Measurements from ENCODE around the gene CTNNA1. TPM values are rescaled to one million over a fixed set of nuclear protein-coding genes. Genes with fewer than 3 reads are reported as not detected.

CTNNA1 gene
- polyA plus RNA-seq, 1 donor (not counting 4 experiments of a cell fraction or from before 2014, with no cell fraction given): 119 TPM

- no peak overlapping the region for H3K9ac ChIP-seq (ENCODE audit: control insufficient read depth, extremely low read depth, insufficient read depth, low read length)
- FAIRE-seq: no peak
- no peaks in the 10 kb centered on the region for H4K20me1 ChIP-seq (ENCODE audit: control insufficient read depth, extremely low read depth, insufficient read depth, low read length)
- H3K4me3 ChIP-seq (ENCODE audit: control insufficient read depth in 2 of 3, extremely low read depth in 1 of 3, insufficient read depth in 2 of 3, low read depth in 1 of 3, low read length in 3 of 3): no peak overlapping the region
- H3K27ac ChIP-seq (ENCODE audit: control insufficient read depth, insufficient read depth, low read length): no peak overlapping the region
- H3K36me3 ChIP-seq (ENCODE audit: control insufficient read depth in 2 of 2, extremely low read depth in 1 of 2, insufficient read depth in 2 of 2, low read length in 2 of 2): peaks cover 28 to 37% of the 10 kb centered on the region in 2 experiments
- H3K27me3 ChIP-seq (ENCODE audit: control insufficient read depth, extremely low read depth, insufficient read depth, low read length): no peaks in the 10 kb centered on the region
- H3K9me1 ChIP-seq (ENCODE audit: control insufficient read depth, extremely low read depth, insufficient read depth, low read length): no peaks in the 10 kb centered on the region
- no peak overlapping the region for H2AFZ ChIP-seq (ENCODE audit: control insufficient read depth, low read length)
- H3K79me2 ChIP-seq (ENCODE audit: control insufficient read depth, insufficient read depth, low read length): peaks cover 2% of the 10 kb centered on the region
- dilution Hi-C loops (cut with MboI; ENCODE audit: extremely low pct_ligation_motif_present, low sequenced_read_pairs): no loop called here
- H3K9me3 ChIP-seq (ENCODE audit: control insufficient read depth, low read depth, low read length): no peaks in the 10 kb centered on the region
- TF ChIP-seq EZH2 (IDR thresholded peaks at IDR 0.05; ENCODE audit: low read length) (no peak), CTCF (optimal IDR thresholded peaks at IDR 0.05 in 1 of 3, IDR thresholded peaks at IDR 0.05 in 1 of 3, conservative IDR thresholded peaks at IDR 0.05 in 1 of 3; ENCODE audit: extremely low read depth in 1 of 3, insufficient read depth in 2 of 3, low read length in 3 of 3) (no peak)
- H3K4me1 ChIP-seq (ENCODE audit: control insufficient read depth, extremely low read depth, insufficient read depth, low read length): peaks cover 4% of the 10 kb centered on the region
- no peak for DNase-seq (ENCODE audit: low read depth, low spot score)
- H3K4me2 ChIP-seq (ENCODE audit: control insufficient read depth, extremely low read depth, insufficient read depth, low read depth, low read length): no peak overlapping the region
Measured at GRCh38 chr5:138922494-138922893, 169.3 kb downstream of the CTNNA1 start.

GRCh38 chr5:138925090-138925635, 171.9 kb downstream of the CTNNA1 start:
- Histone ChIP-seq H3K4me1 (ENCODE audit: control insufficient read depth, extremely low read depth, insufficient read depth, low read length) (peaks cover 4% of the 10 kb centered on the region), H2AFZ (ENCODE audit: control insufficient read depth, low read length) (no peak overlapping the region), H3K4me3 (ENCODE audit: control insufficient read depth in 2 of 3, extremely low read depth in 1 of 3, insufficient read depth in 2 of 3, low read depth in 1 of 3, low read length in 3 of 3) (no peak overlapping the region), H3K9me3 (ENCODE audit: control insufficient read depth, low read depth, low read length) (no peaks in the 10 kb centered on the region), H3K27ac (ENCODE audit: control insufficient read depth, insufficient read depth, low read length) (no peak overlapping the region), H3K9me1 (ENCODE audit: control insufficient read depth, extremely low read depth, insufficient read depth, low read length) (no peaks in the 10 kb centered on the region), H3K79me2 (ENCODE audit: control insufficient read depth, insufficient read depth, low read length) (peaks cover 4% of the 10 kb centered on the region), H3K27me3 (ENCODE audit: control insufficient read depth, extremely low read depth, insufficient read depth, low read length) (no peaks in the 10 kb centered on the region), H3K4me2 (ENCODE audit: control insufficient read depth, extremely low read depth, insufficient read depth, low read depth, low read length) (no peak overlapping the region), H4K20me1 (ENCODE audit: control insufficient read depth, extremely low read depth, insufficient read depth, low read length) (no peaks in the 10 kb centered on the region), H3K9ac (ENCODE audit: control insufficient read depth, extremely low read depth, insufficient read depth, low read length) (no peak overlapping the region), H3K36me3 (ENCODE audit: control insufficient read depth in 2 of 2, extremely low read depth in 1 of 2, insufficient read depth in 2 of 2, low read length in 2 of 2) (peaks cover 47 to 49% of the 10 kb centered on the region in 2 experiments)
- DNase-seq (ENCODE audit: low read depth, low spot score): no peak
- dilution Hi-C loops (cut with MboI; ENCODE audit: extremely low pct_ligation_motif_present, low sequenced_read_pairs): no loop called here
- no peak for FAIRE-seq
- TF ChIP-seq EZH2 (IDR thresholded peaks at IDR 0.05; ENCODE audit: low read length) (no peak), CTCF (optimal IDR thresholded peaks at IDR 0.05 in 1 of 3, IDR thresholded peaks at IDR 0.05 in 1 of 3, conservative IDR thresholded peaks at IDR 0.05 in 1 of 3; ENCODE audit: extremely low read depth in 1 of 3, insufficient read depth in 2 of 3, low read length in 3 of 3) (no peak)

Data from keratinocyte (primary cell).